OCI-LY3 (cell line): ENCODE data around the gene STOX1.

ENCODE experiments used
- EZH2phosphoT487 ChIP-seq: fragments of 200-600 bp; shearing (Covaris generic); IDR thresholded peaks from 2 replicates; pipeline ENCODE4 v1.6.1; 2018; ENCODE audit warnings: antibody characterized with exemption, mixed run types, low read depth
- TF ChIP-seq, protein P1 (sequence below): fragments of 200-600, 300-600 bp; sonication (generic); IDR thresholded peaks from 2 replicates; pipeline ENCODE4 v1.5.1; 2014; ENCODE audit warnings: antibody characterized with exemption, low read length, low read depth

DNA sequence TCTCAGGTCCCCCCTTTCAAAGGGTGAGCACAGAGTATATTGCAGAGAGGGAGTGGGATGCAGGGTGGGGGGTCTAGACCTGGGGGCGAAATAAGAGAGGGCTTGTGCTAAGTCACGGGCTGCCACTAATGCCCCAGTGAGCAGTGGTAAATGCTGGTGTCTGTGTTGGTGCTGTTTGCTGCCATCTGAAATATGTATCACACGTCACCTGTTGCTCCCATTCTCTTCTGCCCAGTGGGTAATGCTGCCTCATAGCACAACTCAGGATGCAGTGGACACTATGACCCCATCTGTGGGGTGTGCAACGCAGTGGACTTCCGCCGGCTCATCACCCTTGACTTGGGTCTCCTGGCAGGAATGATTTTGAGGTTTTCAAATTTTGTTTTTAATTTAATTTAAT, 2.6 kb downstream of the STOX1 start:
- TF ChIP-seq, protein P1, sequence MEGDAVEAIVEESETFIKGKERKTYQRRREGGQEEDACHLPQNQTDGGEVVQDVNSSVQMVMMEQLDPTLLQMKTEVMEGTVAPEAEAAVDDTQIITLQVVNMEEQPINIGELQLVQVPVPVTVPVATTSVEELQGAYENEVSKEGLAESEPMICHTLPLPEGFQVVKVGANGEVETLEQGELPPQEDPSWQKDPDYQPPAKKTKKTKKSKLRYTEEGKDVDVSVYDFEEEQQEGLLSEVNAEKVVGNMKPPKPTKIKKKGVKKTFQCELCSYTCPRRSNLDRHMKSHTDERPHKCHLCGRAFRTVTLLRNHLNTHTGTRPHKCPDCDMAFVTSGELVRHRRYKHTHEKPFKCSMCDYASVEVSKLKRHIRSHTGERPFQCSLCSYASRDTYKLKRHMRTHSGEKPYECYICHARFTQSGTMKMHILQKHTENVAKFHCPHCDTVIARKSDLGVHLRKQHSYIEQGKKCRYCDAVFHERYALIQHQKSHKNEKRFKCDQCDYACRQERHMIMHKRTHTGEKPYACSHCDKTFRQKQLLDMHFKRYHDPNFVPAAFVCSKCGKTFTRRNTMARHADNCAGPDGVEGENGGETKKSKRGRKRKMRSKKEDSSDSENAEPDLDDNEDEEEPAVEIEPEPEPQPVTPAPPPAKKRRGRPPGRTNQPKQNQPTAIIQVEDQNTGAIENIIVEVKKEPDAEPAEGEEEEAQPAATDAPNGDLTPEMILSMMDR = no peak
- TF ChIP-seq EZH2phosphoT487 = no peak
